ENCODE data around the gene ASTN2. TPM values are rescaled to one million over a fixed set of nuclear protein-coding genes. Genes with fewer than 3 reads are reported as not detected.

The ASTN2 gene
- total and polyA plus RNA-seq, 9 of the 15 experiments (the other 6 are each of a cell fraction or from before 2014, with no cell fraction given) = 0.56 to 3.5 (median 1.9) TPM

DNA sequence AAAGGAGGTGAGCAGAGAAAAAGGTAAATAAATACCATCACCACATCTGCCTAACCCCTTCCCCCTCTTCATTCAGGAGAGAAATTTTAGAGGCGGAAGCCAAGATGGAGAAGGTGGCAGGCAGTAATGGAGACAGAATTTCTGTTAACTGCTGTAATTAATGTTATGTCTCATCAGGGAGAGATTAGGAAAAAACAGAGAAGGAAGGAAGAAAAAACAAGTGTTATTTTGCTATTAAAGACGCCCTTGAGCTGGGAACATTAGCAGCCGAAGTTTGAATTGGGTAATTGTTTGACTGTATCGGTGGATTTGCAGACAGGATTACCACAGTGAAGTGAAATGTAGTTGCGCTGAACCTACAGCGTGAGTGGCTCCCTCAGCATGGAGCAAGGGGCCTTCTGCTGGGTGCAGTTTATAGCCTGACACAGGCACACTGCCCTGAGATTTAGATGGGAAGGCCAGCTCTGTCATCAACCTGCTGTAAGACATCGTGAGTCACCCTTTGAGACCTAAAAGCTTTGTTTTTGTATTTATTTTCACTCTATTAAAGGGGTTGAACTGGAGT is 136.3 kb downstream of the ASTN2 start:
- ATAC-seq (no peak), DNase-seq (ENCODE audit: extremely low read depth in 1 of 4, low spot score in 3 of 4) (no peak), FAIRE-seq (no peak)
- POLR2A ChIA-PET = no interaction called here
- in situ Hi-C loops (cut with MboI) = no loop called here
- Histone ChIP-seq H3K9me1 (ENCODE audit: control insufficient read depth, insufficient read depth, low read length) (no peaks in the 10 kb centered on the region), H3K4me1 (replicated peaks in 1 of 2; ENCODE audit: control insufficient read depth in 2 of 2, insufficient read depth in 2 of 2, low read length in 2 of 2) (no peaks in the 10 kb centered on the region), H3K27ac (ENCODE audit: extremely low read depth, low read depth, low read length) (no peak overlapping the region), H3K79me2 (ENCODE audit: control insufficient read depth, insufficient read depth, low read length) (no peaks in the 10 kb centered on the region), H3K36me3 (ENCODE audit: control insufficient read depth, insufficient read depth, low read length) (no peaks in the 10 kb centered on the region), H3K9me3 (replicated peaks; ENCODE audit: control insufficient read depth, insufficient read depth, low read depth, low read length) (no peaks in the 10 kb centered on the region; the same call in none of the 2 replicates), H3K4me3 (no peak overlapping the region), H3K4me2 (ENCODE audit: insufficient read depth, low read length) (no peak overlapping the region), H2AFZ (ENCODE audit: low read depth, low read length) (no peak overlapping the region), H3K9ac (ENCODE audit: insufficient read depth in 1 of 2, low read depth in 2 of 2, low read length in 2 of 2) (no peak overlapping the region), H3K27me3 (ENCODE audit: control insufficient read depth in 2 of 2, insufficient read depth in 2 of 2, low read length in 2 of 2) (no peaks in the 10 kb centered on the region), H4K20me1 (replicated peaks; ENCODE audit: control insufficient read depth, insufficient read depth, low read length) (no peaks in the 10 kb centered on the region)
- intact Hi-C loops (cut with micrococcal nuclease) = no loop called here
- 0% methylated on average over 7 of the region's 7 CpGs for WGBS (ENCODE audit: insufficient coverage, low coverage, missing lambda C conversion rate)
- CTCF ChIA-PET (ENCODE audit: low intra/inter-chr PET ratio) = no interaction called here
- TF ChIP-seq ZNF316 (IDR thresholded peaks at IDR 0.05) (no peak), SAFB (IDR thresholded peaks at IDR 0.05; ENCODE audit: borderline replicate concordance, low read depth, low read length) (no peak), NCOA6 (IDR thresholded peaks at IDR 0.05) (no peak), ZNF76 (CRISPR knock-in tag; IDR thresholded peaks at IDR 0.05; ENCODE audit: borderline replicate concordance) (no peak)
- TF ChIP-seq, protein P1, sequence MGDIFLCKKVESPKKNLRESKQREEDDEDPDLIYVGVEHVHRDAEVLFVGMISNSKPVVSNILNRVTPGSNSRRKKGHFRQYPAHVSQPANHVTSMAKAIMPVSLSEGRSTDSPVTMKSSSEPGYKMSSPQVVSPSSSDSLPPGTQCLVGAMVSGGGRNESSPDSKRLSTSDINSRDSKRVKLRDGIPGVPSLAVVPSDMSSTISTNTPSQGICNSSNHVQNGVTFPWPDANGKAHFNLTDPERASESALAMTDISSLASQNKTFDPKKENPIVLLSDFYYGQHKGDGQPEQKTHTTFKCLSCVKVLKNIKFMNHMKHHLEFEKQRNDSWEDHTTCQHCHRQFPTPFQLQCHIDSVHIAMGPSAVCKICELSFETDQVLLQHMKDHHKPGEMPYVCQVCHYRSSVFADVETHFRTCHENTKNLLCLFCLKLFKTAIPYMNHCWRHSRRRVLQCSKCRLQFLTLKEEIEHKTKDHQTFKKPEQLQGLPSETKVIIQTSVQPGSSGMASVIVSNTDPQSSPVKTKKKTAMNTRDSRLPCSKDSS (IDR thresholded peaks at IDR 0.05; ENCODE audit: low read depth, partially characterized antibody) = no peak
- BruUV-seq (replicated peaks) = no TSS peak

Data from K562 (cell line).